ENCODE measurements around the gene LPCAT1. TPM values are rescaled to one million over a fixed set of nuclear protein-coding genes. Genes with fewer than 3 reads are reported as not detected.

Gene LPCAT1
- total RNA-seq, 2 experiments from 2014 or later = 94.2 to 102 TPM

DNA sequence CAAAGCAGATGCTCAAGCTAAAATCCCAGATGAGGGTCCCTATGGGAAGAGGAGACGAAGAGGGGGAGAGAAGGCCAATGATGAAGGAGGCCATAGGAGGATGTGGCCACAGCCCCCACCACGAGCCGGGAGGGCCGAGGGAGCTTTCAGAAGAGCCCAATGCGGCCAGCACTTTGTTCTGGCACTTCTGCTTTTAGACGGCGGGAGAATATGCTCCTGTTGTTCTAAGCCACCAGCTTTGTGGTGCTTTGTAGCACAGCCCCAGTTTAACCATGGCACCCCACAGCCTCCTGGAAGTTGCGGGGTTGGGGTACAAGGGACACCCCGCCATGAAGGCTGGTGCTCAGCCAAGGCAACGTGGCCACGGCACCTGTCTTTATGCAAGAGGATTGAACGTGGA, 33.4 kb downstream of the LPCAT1 start:
- ChIA-PET CTCF (interaction anchor here (1.3 kb wide), 1 partner anchor 34 kb away, joined by 3 read pairs; the partner anchor contains the start of gene LPCAT1), POLR2A (interaction anchor here (0.8 kb wide), 1 partner anchor 24 kb away, joined by 3 read pairs; no protein-coding TSS in a partner anchor)

DNA sequence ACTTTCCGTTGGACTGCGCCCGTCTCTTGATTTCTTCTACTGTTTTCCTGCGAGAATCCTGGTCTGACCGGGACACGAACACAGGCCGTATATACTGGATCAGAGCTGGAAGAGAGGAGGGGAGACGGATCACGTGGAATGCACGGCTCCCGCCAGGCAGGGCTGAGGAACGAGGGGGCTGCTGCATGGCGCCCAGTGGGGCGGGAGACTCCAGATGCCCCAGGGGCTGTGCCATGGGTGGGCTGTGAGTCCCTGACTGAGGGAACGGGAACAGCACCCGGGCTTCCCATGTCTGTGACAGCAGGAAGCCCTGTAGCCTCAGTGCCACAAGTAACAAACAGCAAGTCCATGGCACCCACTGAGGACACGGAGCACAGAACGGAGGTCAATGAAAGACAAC, 34.0 kb downstream of the LPCAT1 start:
- ChIA-PET CTCF (interaction anchor here (0.6 to 1.3 kb wide), 4 partner anchors 13 to 34 kb away, joined by 3 to 5 read pairs (median 3); partner anchors contain the start of gene LPCAT1), POLR2A (interaction anchor here (0.9 to 1.1 kb wide), 2 partner anchors 11 to 20 kb away, joined by 3 read pairs; no protein-coding TSS in a partner anchor)

DNA sequence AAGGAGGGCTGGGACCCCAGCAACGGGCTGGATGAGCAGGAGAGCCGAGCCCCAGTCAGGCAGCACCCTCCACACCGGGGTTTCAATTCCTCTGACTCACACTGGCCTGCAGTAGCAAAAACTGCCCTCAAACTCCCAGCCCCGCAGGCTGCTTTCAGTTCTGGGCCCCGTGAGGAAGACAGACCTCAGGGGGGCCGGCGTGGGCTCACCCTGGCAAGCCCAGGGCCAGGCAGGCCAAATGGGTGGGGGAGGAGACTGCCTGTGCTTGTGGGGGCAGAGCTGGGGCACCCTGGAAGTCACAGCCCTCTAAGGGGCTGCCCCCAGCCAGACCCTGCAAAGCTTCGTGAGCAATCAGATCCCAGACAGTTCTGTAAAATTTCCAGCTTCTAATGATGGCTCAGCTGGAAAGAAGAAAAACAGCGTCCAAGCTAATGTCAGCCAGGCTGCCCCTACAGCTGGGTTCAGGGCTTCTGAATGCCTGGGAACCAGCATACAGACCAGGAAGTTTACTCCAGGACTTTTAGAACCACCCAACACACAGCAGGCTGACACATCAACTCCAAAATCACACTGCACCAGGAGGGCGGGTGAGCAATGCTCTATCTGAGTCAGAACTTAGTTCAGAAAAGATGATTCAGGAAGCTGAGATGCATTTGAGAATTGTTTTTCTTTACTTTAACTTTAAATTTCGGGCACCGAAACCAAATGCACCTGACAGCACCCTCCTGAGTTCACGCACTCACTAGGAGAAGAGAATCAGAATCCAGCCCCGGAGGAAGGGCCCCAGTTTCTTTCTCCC, 34.7 kb downstream of the LPCAT1 start:
- POLR2A ChIA-PET = interaction anchor here (0.6 to 1.1 kb wide), 3 partner anchors 11 to 47 kb away, joined by 3 read pairs; no protein-coding TSS in a partner anchor
- CTCF ChIA-PET = interaction anchor here (0.6 to 1.5 kb wide), 5 partner anchors 9 to 35 kb away, joined by 3 to 5 read pairs (median 3); partner anchors contain the start of gene LPCAT1

DNA sequence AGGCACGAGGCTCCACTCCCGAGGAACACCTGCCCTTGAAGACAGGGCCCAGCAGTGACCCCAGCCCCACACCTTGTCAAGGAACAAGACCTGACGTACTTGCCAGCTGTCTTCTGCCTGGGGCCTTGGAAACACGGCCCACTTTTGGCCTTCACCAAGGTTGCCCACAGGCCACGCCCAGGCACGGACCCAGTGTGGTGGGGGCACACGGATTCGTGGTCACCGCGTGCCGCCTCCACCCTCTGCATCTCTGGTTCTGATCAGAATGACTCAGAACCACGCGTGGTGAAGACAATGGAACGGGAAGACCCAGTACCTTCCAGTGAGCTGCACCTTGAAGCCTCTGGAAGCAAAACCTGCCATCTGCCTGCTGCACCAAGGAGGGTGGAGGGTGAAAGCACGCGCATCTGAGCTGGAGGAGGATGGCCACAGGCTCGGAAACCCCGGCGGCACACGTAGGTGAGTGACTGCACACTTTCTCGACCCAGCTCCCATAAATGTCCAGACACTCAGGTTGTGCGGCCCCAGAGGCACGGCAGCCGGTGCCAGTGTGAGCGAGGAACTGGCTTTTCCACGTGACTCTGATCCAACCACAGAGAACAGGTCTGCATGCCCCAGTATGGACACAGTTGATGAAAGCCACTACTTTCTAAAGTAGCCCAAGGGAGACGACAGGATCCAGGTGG, 36.5 kb downstream of the LPCAT1 start:
- ChIA-PET POLR2A (interaction anchor here (0.5 to 0.7 kb wide), 2 partner anchors 8 to 108 kb away, joined by 3 read pairs; no protein-coding TSS in a partner anchor), CTCF (no interaction called here)

DNA sequence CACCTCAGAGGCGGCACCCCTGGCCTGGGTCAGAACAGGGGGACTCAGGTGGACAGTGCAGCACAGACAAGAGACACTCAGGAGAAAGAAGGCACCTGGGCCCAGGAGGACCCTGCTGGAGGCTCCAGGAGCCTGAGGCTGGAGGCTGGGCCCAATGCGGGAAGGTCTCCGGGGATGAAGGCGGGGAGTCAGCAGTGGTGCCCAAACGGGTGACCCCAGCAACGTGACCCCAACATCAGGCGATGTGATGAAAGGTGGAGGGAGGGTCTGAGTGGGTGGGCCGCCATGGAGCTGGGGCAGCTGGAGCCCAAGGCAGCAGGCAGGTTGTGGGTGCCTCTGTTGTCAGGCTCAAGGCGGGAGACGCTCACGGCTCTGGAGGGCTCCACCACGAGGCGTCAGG, 37.5 kb downstream of the LPCAT1 start:
- ChIA-PET POLR2A (interaction anchor here (0.5 to 0.7 kb wide), 2 partner anchors 9 to 36 kb away, joined by 3 read pairs; no protein-coding TSS in a partner anchor), CTCF (no interaction called here)

DNA sequence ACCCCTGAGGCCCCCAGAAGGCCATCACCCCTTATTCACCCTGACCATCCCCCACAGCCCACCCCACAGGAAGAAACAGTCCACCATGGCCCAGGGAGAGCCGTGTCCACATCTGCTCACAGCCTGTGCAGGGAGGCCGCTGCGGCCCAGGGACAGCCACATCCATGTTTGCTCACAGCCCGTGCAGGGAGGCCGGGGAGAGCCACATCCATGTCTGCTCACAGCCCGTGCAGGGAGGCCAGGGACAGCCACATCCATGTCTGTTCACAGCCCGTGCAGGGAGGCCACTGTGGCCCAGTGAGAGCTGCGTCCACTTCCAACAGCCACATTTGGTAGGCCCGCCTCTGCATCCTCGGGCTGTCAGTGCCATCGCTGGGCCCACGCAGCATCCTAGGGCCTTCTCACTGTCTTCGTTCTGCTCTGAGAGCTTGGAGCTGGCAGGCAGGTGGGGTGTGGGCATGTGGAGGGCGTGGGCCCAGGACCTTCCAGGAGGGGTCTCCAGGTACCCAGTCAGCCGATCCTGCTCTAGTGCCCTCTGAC, 38.1 kb downstream of the LPCAT1 start:
- ChIA-PET POLR2A (interaction anchor here (0.5 kb wide), 1 partner anchor 37 kb away, joined by 3 read pairs; no protein-coding TSS in a partner anchor), CTCF (no interaction called here)

DNA sequence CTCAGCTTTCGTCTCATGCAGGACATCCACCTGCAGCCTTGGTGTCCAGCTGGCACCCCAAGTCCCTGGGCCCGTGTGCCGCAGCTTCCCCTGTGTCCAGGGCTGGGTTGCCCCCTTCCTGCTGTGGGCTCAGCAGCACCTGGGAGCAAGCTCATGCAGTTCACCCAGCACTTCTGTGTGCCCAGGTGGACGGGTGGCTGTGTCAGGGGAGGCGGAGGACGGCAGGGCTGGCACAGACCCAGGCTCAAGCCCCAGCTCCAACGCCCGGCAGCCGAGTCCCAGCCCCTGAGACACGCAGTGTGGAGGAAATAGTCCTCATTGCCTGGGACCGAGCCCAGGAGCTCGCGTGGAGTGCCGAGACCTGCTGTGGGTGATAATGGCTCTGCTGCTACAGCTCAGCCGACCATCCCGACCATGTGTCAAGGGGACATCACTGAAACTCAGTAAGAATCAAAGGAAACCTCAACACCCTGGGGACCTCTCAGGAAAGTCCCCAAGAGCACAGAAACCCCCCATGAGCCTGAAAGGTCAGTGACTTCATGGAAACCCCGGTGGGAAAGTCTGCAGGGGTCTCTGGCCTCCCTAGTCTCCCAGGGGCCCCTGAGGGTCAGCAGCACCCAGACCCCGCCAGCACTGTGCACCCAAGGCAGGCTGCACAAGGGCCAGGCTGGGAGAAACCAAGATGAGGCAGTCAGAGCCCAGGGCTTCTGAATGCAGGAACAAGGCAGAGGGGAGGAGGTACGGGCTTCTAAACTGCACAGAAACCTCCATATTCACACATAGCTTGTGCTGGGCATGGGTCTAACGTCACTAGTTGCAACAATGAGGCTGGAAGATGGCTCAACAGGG, 38.8 kb downstream of the LPCAT1 start:
- POLR2A ChIA-PET = no interaction called here
- CTCF ChIA-PET = interaction anchor here (0.6 to 0.8 kb wide), 2 partner anchors 8 to 310 kb away, joined by 3 to 4 read pairs; no protein-coding TSS in a partner anchor

DNA sequence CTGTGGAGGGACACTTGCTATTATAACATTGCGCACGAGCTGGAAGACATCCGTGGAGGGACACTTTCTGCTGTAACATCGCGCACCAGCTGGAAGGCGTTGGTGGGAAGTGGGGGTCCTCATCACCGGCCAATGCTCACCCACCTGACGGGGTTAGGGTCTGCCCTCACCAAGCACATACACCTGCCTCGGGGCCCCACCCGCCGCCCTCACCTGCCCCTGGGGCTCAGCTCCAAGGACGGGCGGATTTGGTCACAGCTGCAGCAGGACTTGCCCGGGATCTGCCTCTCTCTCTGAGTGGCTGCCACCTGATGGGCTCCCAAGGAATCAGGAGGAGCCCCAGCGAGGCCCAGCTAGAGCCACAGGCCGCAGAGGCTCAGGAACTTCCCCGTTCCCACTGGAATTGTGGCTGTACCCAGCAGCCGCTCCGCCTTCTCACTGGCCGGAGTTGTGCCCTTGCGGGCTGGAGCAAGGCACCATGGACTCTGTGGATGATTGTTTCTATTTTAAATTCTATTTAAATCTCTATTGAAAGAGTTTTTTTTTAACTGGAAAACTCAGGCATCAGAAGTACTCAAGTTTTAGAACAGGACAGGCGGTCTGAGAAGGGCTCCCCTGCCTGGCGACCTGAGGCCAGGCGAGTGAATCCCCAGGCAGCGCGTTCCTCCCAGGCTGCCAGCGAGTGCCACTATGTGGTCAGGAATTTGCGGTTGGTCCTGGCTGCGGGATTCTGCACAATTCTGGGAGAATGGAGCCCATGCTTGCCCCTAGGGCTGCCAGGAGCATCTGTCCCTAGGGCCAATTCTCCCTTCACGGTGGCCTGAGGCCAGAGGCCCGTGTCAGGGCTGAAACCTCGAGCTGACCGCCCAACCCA, 39.7 kb downstream of the LPCAT1 start:
- CTCF ChIA-PET = interaction anchor here (0.6 to 0.8 kb wide), 2 partner anchors 9 to 310 kb away, joined by 3 to 4 read pairs; no protein-coding TSS in a partner anchor

DNA sequence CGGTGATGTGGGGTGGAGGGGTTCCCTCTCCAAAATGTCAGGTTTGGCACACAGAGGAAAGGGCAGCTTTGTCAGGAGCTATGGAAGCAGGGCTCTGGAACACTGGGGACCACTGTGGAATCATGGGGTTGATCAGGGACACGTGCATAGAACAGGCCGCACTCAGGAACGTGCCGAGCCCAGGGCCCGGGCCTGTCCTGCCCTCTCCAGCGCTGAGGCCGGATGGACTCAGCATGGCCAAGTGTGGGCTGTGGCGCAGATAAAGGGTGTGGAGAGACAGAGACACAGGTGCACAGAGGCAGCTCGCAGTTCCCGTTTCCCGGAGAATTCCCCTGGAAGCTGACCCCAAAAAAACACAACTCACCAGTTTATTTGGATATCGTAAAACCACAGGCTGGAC, 40.7 kb downstream of the LPCAT1 start:
- POLR2A ChIA-PET = no interaction called here

More for the DNA sequence above, 39.7 kb downstream of the LPCAT1 start:
- POLR2A ChIA-PET = no interaction called here

DNA sequence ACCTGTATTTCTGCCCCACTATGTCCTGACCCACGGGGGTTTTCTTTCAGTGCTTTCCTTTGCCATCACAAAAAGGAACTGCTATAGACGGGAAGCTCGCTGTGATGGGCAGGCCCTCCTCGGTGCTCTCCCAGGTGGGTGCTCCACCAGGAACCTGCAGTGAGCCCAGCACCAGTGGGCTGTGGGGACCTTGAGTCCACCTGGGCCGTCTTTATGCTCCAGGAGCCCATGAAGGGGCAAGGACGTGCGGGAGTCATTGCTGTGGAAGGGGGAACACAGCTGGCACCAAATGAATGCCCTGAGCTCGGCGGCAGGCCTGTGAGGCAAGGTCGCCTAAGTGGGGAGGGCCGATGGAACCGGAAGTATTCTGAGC, 41.8 kb downstream of the LPCAT1 start:
- ChIA-PET POLR2A (no interaction called here), CTCF (no interaction called here)

More for the DNA sequence above, 40.7 kb downstream of the LPCAT1 start:
- CTCF ChIA-PET = no interaction called here

DNA sequence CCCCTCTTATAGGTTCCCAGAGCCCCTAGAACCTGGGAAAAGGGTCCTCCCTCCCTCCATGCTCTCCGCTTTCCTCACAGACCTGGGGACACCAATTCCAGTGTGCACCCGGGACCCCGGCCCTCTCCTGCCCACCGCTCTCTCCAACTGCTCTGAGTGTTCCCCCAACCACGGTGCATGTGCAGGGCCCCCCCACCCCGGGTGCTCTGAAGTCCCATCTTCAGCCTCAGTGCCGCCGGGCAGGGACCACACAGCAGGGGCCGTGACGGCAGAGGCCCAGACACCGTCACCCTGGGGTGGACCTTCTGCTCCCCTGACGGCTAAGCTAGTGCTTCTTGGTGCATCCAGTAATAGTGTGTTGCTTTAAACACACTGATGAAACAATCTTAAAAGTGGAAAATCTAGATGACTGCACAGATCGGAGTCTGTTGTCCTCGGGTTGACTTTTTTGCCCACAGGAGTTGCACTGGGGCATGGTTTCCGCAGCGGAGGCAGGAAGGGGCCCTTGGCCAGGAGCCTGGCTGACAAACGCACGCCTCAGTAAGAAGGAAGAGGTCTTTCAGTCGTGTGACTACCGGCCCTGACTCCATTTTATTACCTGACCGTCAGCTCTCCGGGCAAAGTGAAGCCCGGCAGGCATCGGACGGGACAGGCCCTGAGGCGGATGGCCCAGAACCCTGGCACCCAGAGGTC, 42.3 kb downstream of the LPCAT1 start:
- ChIA-PET POLR2A (no interaction called here), CTCF (no interaction called here)

DNA sequence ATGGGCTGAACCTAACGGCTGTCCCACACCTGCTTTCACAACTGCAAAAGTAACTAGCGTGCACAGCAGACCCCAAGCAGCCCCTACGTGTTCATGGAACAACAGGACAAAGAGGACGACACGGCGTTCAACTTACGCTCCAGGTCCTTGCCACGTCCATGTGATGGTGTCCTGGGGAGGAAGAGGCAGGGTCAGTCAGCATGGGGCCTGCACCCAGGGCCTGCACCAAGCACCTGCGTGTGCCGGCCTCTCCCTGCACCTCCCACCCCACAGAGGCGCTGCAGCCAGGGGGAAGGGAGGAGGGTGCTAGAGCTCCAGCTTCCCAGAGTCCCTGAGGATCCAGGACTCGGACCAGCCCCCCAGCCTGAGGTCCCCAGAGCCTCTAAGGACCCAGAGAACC, 43.0 kb downstream of the LPCAT1 start:
- ChIA-PET POLR2A (no interaction called here), CTCF (interaction anchor here (0.7 to 1.4 kb wide), 7 partner anchors 8 to 162 kb away, joined by 3 to 8 read pairs (median 4); no protein-coding TSS in a partner anchor)

DNA sequence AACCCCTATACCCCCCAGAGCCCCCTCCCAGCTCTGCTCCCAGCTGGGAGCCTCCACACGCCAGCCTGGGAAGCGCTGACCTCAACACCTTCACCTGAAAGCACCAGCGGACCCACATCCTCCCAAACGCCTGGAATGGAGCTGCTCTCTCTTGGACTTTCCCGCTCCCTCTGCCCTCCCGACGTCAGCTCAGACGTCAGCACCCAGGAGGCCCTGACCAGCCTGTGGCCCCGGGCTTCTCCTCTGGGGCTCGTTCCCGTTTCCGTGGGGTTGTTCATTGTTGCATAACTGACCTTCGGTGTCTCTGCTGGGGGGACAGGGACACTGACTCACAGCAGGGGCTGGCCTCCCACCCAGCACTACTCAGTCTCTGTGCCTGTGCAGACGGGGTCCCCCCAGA, 43.5 kb downstream of the LPCAT1 start:
- POLR2A ChIA-PET = no interaction called here
- CTCF ChIA-PET = interaction anchor here (0.6 to 1.4 kb wide), 10 partner anchors 9 to 870 kb away, joined by 3 to 8 read pairs (median 4); no protein-coding TSS in a partner anchor

DNA sequence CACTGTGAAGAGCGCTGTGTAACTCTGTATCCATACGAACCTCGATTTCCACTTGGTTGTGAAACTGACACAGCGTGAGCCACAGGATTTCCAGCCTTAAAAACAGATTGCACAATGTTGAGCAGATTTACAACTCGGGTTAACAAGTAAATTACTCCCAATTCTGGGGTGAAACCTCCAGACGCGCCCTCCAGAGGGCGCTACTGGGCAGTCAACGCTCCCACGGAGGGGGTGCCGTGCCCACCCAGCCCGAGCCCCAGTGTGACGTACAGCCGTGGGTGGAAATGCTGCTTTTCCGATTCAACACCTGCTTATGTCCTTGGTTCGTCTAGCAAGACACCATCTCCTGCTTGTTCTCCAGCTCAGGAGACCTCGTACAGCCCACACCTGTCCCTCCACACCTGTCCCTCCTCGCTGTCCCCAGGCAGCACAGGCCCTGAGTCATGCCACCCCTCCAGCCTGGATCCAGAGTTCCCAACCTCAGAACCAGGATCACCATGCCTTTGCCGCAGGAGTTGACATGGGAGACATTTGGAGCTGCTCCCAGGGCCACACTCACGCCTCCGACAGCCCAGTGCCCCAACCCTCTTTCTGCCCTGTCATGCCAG, 44.1 kb downstream of the LPCAT1 start:
- POLR2A ChIA-PET = no interaction called here
- CTCF ChIA-PET = interaction anchor here (0.6 to 1.4 kb wide), 10 partner anchors 9 to 869 kb away, joined by 3 to 8 read pairs (median 4); no protein-coding TSS in a partner anchor

DNA sequence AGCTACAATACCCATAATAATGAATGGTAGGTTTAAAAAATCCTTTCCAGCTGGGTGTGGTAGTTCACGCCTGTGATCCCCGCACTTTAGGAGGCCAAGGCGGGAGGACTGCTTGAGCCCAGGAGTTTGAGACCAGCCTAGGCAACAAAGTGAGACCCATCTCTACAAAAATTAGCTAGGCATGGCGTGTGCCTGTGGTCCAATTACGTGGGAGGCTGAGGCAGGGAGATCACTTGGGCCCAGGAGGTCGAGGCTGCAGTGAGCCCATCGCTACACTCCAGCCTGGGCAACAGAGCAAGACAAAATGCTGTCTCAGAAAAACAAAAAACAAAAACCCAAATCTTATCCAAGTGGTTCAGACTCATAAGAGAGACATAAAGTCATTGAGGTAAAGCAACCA, 44.7 kb downstream of the LPCAT1 start:
- CTCF ChIA-PET = interaction anchor here (1.4 kb wide), 2 partner anchors 9 to 29 kb away, joined by 4 to 8 read pairs; no protein-coding TSS in a partner anchor
- POLR2A ChIA-PET = no interaction called here

DNA sequence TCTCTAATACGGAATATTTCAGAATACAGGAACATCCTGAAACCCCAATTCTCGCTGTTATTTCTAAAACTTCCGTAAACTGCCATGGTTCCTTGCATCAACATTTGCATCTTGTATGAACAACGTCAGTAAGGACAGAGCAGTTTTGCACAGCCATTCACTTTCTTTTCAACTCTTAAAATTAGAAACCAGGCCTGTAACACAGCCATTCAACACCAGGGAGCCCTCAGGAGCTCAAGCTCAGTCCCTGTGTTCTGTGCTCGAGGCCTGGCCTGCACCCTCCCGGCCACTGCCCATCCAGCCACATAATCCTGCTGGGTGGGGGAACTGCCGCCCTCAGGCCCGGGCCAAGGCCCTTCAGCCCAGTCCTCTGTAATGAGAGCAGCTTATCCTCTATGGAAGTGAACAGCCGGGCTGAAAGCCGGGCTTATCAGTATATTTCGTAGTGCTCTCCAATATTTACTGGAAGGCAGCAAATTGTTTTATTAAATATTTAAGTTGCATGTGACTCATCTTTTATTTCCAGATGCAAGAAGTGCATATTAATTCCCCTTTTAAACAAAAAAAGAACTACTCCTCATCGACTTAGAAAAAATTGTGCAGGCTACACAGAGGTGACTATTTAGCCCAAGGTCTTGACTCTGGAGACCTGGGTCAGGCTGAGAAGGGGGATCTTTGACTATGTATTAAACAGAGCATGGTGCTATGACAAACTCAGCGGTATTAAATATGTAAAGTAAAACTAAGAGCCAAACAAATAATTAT, 45.3 kb downstream of the LPCAT1 start:
- POLR2A ChIA-PET = no interaction called here
- CTCF ChIA-PET = no interaction called here
